Loucy (cell line): ENCODE data around the gene APOH.

ENCODE experiments used
- H2AFZ ChIP-seq: fragments of 200-600 bp; sonication (generic); 2 replicates; pipeline ENCODE4 v1.6.0; 2016; ENCODE audit warnings: antibody characterized with exemption, mild to moderate bottlenecking, low read length, moderate library complexity
- H3F3A ChIP-seq: fragments of 200-600 bp; 2 replicates; pipeline ENCODE4 v1.6.0; 2016; ENCODE audit warnings: antibody characterized with exemption, low read depth, mild to moderate bottlenecking
- H3K27me3 ChIP-seq: fragments of 200-600 bp; sonication (generic); 2 replicates; pipeline ENCODE4 v1.6.1; 2014; ENCODE audit warnings: low read length, mild to moderate bottlenecking; ENCODE audit not compliant: insufficient read depth, poor library complexity, severe bottlenecking
- H3K36me3 ChIP-seq: fragments of 200-600 bp; sonication (generic); 2 replicates; pipeline ENCODE4 v1.6.1; 2016; ENCODE audit warnings: low read length; ENCODE audit not compliant: insufficient read depth
- H3K4me1 ChIP-seq: fragments of 200-600 bp; sonication (generic); 2 replicates; pipeline ENCODE4 v1.5.1; 2014; ENCODE audit warnings: low read length, mild to moderate bottlenecking; ENCODE audit not compliant: insufficient read depth, poor library complexity, severe bottlenecking
- H3K4me2 ChIP-seq: fragments of 200-600 bp; sonication (generic); 2 replicates; pipeline ENCODE4 v1.6.0; 2014; ENCODE audit warnings: antibody characterized with exemption, low read length, low read depth, mild to moderate bottlenecking; ENCODE audit not compliant: poor library complexity, severe bottlenecking
- H3K4me3 ChIP-seq: fragments of 200-600 bp; sonication (generic); 2 replicates; pipeline ENCODE4 v1.5.1; 2014; ENCODE audit warnings: low read length, mild to moderate bottlenecking, mixed read lengths; ENCODE audit not compliant: poor library complexity, severe bottlenecking
- H3K79me2 ChIP-seq: fragments of 200-600 bp; sonication (generic); 2 replicates; pipeline ENCODE4 v1.6.1; 2014; ENCODE audit warnings: low read length; ENCODE audit not compliant: insufficient read depth
- H3K9ac ChIP-seq: fragments of 200-600 bp; sonication (generic); 2 replicates; pipeline ENCODE4 v1.6.0; 2014; ENCODE audit warnings: mild to moderate bottlenecking, low read depth, low read length, moderate library complexity; ENCODE audit not compliant: poor library complexity, severe bottlenecking
- H3K9me2 ChIP-seq: fragments of 200-600 bp; sonication (generic); replicated peaks from 2 replicates; pipeline ENCODE4 v1.6.1; 2016; ENCODE audit warnings: low read depth, low read length, mixed read lengths
- H3K9me3 ChIP-seq: fragments of 200-600 bp; sonication (generic); 2 replicates; pipeline ENCODE4 v1.6.1; 2014; ENCODE audit warnings: mild to moderate bottlenecking, antibody characterized with exemption, low read length, low read depth; ENCODE audit not compliant: insufficient read depth
- H4K20me1 ChIP-seq: fragments of 200-600 bp; sonication (generic); 2 replicates; pipeline ENCODE4 v1.6.0; 2014; ENCODE audit warnings: antibody characterized with exemption, low read length, mild to moderate bottlenecking; ENCODE audit not compliant: insufficient read depth, poor library complexity, severe bottlenecking
- EZH2phosphoT487 ChIP-seq: fragments of 200-600 bp; IDR thresholded peaks from 2 replicates; pipeline ENCODE4 v1.6.1; 2018; ENCODE audit warnings: antibody characterized with exemption, mild to moderate bottlenecking, moderate library complexity, borderline replicate concordance
- TF ChIP-seq, protein P1 (sequence below): fragments of 200-600 bp; sonication (generic); conservative IDR thresholded peaks from 2 replicates; pipeline ENCODE4 v1.5.1; 2014; ENCODE audit warnings: mild to moderate bottlenecking, antibody characterized with exemption, low read length

APOH gene

DNA sequence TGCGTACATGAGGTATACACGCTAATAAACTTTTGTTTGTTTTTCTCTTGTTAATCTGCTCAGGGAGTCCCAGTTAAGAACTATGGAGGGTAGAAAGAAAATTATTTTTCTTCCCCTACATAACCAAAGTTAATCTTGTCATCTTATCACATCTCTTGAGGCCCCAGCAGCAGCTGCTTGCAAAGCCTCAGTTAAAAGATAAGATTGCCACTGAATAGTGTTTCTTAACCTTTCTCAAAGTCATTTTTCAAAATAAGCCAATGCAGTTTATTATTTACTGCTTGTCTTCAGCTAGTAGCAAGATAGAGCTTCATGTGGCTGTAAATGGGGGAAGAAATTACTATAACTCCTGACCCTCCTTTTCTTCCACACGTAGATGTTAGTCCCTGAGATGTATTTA lies 21.5 kb upstream of the APOH start:
- Histone ChIP-seq H3K27me3 (no peaks in the 10 kb centered on the region), H3K4me1 (peaks cover 3% of the 10 kb centered on the region), H3F3A (no peaks in the 10 kb centered on the region), H3K4me2 (no peak overlapping the region), H4K20me1 (no peaks in the 10 kb centered on the region), H3K4me3 (no peak overlapping the region), H3K36me3 (no peaks in the 10 kb centered on the region), H3K9me3 (no peaks in the 10 kb centered on the region), H3K9me2 (no peaks in the 10 kb centered on the region), H2AFZ (no peak overlapping the region), H3K9ac (no peak overlapping the region), H3K79me2 (no peaks in the 10 kb centered on the region)
- no peak for TF ChIP-seq EZH2phosphoT487
- TF ChIP-seq, protein P1, sequence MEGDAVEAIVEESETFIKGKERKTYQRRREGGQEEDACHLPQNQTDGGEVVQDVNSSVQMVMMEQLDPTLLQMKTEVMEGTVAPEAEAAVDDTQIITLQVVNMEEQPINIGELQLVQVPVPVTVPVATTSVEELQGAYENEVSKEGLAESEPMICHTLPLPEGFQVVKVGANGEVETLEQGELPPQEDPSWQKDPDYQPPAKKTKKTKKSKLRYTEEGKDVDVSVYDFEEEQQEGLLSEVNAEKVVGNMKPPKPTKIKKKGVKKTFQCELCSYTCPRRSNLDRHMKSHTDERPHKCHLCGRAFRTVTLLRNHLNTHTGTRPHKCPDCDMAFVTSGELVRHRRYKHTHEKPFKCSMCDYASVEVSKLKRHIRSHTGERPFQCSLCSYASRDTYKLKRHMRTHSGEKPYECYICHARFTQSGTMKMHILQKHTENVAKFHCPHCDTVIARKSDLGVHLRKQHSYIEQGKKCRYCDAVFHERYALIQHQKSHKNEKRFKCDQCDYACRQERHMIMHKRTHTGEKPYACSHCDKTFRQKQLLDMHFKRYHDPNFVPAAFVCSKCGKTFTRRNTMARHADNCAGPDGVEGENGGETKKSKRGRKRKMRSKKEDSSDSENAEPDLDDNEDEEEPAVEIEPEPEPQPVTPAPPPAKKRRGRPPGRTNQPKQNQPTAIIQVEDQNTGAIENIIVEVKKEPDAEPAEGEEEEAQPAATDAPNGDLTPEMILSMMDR: no peak

DNA sequence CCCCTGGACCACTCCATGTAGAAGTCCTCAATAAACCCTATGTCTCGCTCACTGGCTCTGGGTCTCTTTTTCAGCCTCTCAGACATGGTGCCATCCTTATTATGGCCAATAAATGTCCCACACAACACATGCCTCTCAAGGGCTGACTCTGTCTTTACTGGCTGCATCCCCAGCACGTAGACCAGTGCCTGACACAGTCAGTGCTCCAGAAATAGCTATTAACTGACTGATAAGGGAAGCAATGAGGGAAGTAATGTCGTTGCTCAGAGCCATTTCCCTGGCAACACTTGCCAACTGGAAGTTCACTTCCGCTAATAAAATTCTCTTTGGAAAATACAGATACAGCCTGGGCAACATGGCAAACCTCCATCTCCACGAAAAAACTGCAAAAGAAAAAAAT lies 19.1 kb upstream of the APOH start:
- H3F3A ChIP-seq: no peaks in the 10 kb centered on the region

DNA sequence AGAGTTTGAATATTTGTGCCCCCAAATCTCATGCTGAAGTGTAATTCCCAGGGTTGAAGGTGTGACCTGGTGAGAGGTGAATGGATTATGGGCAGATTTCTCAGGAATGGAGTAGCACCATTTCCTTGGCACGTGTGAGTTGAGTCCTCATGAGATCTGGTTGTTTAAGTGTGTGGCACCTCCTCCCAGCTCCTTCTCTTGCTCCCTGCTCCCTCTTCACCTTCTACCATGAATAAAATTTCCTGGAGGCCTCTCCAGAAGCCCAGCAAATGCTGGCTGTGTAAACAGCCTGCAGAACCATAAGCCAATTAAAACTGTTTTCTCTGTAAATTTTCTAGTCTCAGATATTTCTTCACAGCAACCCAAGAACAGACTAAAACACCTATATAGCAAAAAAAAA lies 12.6 kb upstream of the APOH start:
- Histone ChIP-seq H4K20me1 (no peaks in the 10 kb centered on the region), H3K9me2 (no peaks in the 10 kb centered on the region)

More for the DNA sequence above, 19.1 kb upstream of the APOH start:
- Histone ChIP-seq H2AFZ (no peak overlapping the region), H3K27me3 (no peaks in the 10 kb centered on the region), H3K36me3 (no peaks in the 10 kb centered on the region), H3K4me1 (peaks cover 3% of the 10 kb centered on the region), H3K9me3 (no peaks in the 10 kb centered on the region), H3K9me2 (no peaks in the 10 kb centered on the region), H3K4me3 (no peak overlapping the region), H3K9ac (no peak overlapping the region), H3K79me2 (no peaks in the 10 kb centered on the region), H3K4me2 (no peak overlapping the region), H4K20me1 (no peaks in the 10 kb centered on the region)
- TF ChIP-seq, protein P1: no peak
- TF ChIP-seq EZH2phosphoT487: no peak

More for the DNA sequence above, 12.6 kb upstream of the APOH start:
- Histone ChIP-seq H3K36me3 (no peaks in the 10 kb centered on the region), H3K4me2 (no peak overlapping the region), H3K79me2 (no peaks in the 10 kb centered on the region), H3K9me3 (no peaks in the 10 kb centered on the region), H3K9ac (no peak overlapping the region), H3K27me3 (no peaks in the 10 kb centered on the region), H3F3A (no peaks in the 10 kb centered on the region), H2AFZ (no peak overlapping the region), H3K4me3 (no peak overlapping the region), H3K4me1 (peaks cover 3% of the 10 kb centered on the region)
- no peak for TF ChIP-seq EZH2phosphoT487
- TF ChIP-seq, protein P1: no peak
